DND-41 (cell line): ENCODE measurements around the gene SEC61G.

Source experiments
- ATAC-seq: fragments of 200-7000 bp; cut with Tn5 transposase; 3 replicates; pipeline ENCODE4 v1.9.1; 2021; ENCODE audit warnings: low read depth; ENCODE audit not compliant: insufficient read depth
- DNase-seq: peaks from one replicate; pipeline ENCODE4 v3.0.0-alpha.2; 2020
- H2AFZ ChIP-seq: 2 replicates; pipeline ENCODE4 v1.6.0; 2012; ENCODE audit warnings: low read depth, low read length
- H3K27ac ChIP-seq: 2 replicates; pipeline ENCODE4 v1.5.1; 2012; ENCODE audit warnings: low read length, inconsistent platforms
- H3K27me3 ChIP-seq: fragments of 200-600 bp; sonication (generic); 2 replicates; pipeline ENCODE4 v1.6.0; 2012; ENCODE audit warnings: low read length, mild to moderate bottlenecking, inconsistent platforms; ENCODE audit not compliant: insufficient read depth, poor library complexity
- H3K36me3 ChIP-seq: 2 replicates; pipeline ENCODE4 v1.5.1; 2012; ENCODE audit warnings: low read length, inconsistent platforms; ENCODE audit not compliant: insufficient read depth
- H3K4me1 ChIP-seq: 2 replicates; pipeline ENCODE4 v1.5.1; 2012; ENCODE audit warnings: mild to moderate bottlenecking, low read length; ENCODE audit not compliant: insufficient read depth
- H3K4me2 ChIP-seq: 2 replicates; pipeline ENCODE4 v1.6.0; 2012; ENCODE audit warnings: mild to moderate bottlenecking, moderate library complexity, low read length, inconsistent platforms; ENCODE audit not compliant: insufficient read depth
- H3K4me3 ChIP-seq, 2 experiments: fragments of 200-600 bp in 1 of 2; shearing (Covaris generic) in 1 of 2; 2 replicates each; pipeline ENCODE4 v1.5.1; 2012 to 2016; ENCODE audit warnings: inconsistent platforms in 2 of 2, low read length in 2 of 2, mild to moderate bottlenecking in 2 of 2, low read depth in 1 of 2, moderate library complexity in 1 of 2
- H3K79me2 ChIP-seq: 2 replicates; pipeline ENCODE4 v1.6.0; 2012; ENCODE audit warnings: low read length, inconsistent platforms; ENCODE audit not compliant: insufficient read depth
- H3K9ac ChIP-seq: 2 replicates; pipeline ENCODE4 v1.6.0; 2012; ENCODE audit warnings: low read depth, mild to moderate bottlenecking, inconsistent platforms, low read length, moderate library complexity
- H3K9me3 ChIP-seq: 2 replicates; pipeline ENCODE4 v1.5.1; 2012; ENCODE audit warnings: low read length, moderate library complexity, mild to moderate bottlenecking, inconsistent platforms; ENCODE audit not compliant: insufficient read depth, severe bottlenecking
- H4K20me1 ChIP-seq: 2 replicates; pipeline ENCODE4 v1.6.0; 2012; ENCODE audit warnings: low read length; ENCODE audit not compliant: insufficient read depth
- CTCF ChIP-seq: IDR thresholded peaks from 2 replicates; pipeline ENCODE4 v1.5.1; 2012; ENCODE audit warnings: borderline replicate concordance, low read length, moderate library complexity, mild to moderate bottlenecking; ENCODE audit not compliant: poor library complexity, severe bottlenecking; ENCODE audit errors: extremely low read depth
- EZH2 ChIP-seq: IDR thresholded peaks from 3 replicates; pipeline ENCODE4 v1.6.1; 2012; ENCODE audit warnings: borderline replicate concordance, low read depth, mild to moderate bottlenecking, moderate library complexity, low read length, inconsistent platforms; ENCODE audit not compliant: severe bottlenecking

SEC61G gene

DNA sequence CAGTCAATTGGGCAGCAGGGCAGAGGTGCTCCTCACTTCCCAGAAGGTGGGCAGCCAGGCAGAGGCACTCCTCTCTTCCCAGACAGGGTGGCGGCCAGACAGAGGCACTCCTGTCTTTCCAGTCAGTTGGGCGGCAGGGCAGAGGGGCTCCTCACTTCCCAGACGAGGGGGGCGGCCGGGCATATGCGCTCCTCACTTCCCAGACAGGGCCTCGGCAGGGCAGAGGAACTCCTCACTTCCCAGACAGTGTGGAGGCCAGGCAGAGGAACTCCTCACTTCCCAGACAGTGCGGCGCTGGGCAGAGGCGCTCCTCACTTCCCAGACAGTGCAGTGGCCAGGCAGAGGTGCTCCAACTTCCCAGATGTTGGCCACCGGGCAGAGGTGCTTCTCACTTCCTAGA lies 33.4 kb upstream of the SEC61G start:
- no peak for TF ChIP-seq EZH2
- TF ChIP-seq CTCF, result no peak
- no peaks in the 10 kb centered on the region for H3K27me3 ChIP-seq
- no peaks in the 10 kb centered on the region for H3K36me3 ChIP-seq
- no peaks in the 10 kb centered on the region for H3K9me3 ChIP-seq
- H3K4me2 ChIP-seq, result no peak overlapping the region
- H3K79me2 ChIP-seq, result no peaks in the 10 kb centered on the region
- no peak overlapping the region for H3K9ac ChIP-seq
- no peak overlapping the region for H3K27ac ChIP-seq
- DNase-seq (no peak), ATAC-seq (no peak)
- no peaks in the 10 kb centered on the region for H3K4me1 ChIP-seq
- no peak overlapping the region for H2AFZ ChIP-seq
- H4K20me1 ChIP-seq, result no peaks in the 10 kb centered on the region
- H3K4me3 ChIP-seq, result no peak overlapping the region

- H3K27ac ChIP-seq, result no peak overlapping the region
- H3K4me1 ChIP-seq, result no peaks in the 10 kb centered on the region
- no peak overlapping the region for H3K4me2 ChIP-seq
- ATAC-seq (no peak), DNase-seq (no peak)
- H4K20me1 ChIP-seq, result no peaks in the 10 kb centered on the region
- H3K27me3 ChIP-seq, result no peaks in the 10 kb centered on the region
- H3K9me3 ChIP-seq, result no peaks in the 10 kb centered on the region
- no peak overlapping the region for H2AFZ ChIP-seq
- no peak overlapping the region for H3K9ac ChIP-seq
- no peak overlapping the region for H3K4me3 ChIP-seq
- no peaks in the 10 kb centered on the region for H3K36me3 ChIP-seq
- no peaks in the 10 kb centered on the region for H3K79me2 ChIP-seq
- TF ChIP-seq CTCF, result peak; percentile 27
- TF ChIP-seq EZH2, result no peak
Measured at GRCh38 chr7:54788664-54789063, 29.7 kb upstream of the SEC61G start.

DNA sequence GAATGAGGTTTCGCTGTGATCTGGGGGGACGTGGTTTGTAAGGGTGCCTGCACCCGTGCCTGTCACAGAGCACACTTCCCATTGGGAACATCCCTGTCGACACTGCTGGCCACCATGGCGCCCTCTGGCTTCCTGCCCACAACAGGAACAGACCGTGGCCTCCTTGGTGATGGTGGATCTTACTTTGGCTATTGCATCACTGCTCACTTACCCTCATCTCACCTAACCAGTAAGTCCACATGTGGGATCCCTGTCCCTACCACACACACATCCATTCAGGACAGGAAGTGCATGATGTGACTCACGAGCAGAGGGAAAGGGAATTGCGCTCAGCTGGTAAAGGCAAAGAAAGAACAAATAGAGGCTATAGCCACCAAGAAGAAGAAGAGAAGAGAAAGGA lies 26.2 kb upstream of the SEC61G start:
- Histone ChIP-seq H4K20me1 (no peaks in the 10 kb centered on the region), H3K36me3 (no peaks in the 10 kb centered on the region), H3K4me1 (no peaks in the 10 kb centered on the region), H3K4me2 (no peak overlapping the region), H3K79me2 (no peaks in the 10 kb centered on the region), H3K9me3 (no peaks in the 10 kb centered on the region), H3K9ac (no peak overlapping the region), H3K4me3 (no peak overlapping the region), H3K27ac (no peak overlapping the region), H3K27me3 (no peaks in the 10 kb centered on the region), H2AFZ (no peak overlapping the region)
- TF ChIP-seq EZH2 (no peak), CTCF (no peak)
- ATAC-seq (no peak), DNase-seq (no peak)

DNA sequence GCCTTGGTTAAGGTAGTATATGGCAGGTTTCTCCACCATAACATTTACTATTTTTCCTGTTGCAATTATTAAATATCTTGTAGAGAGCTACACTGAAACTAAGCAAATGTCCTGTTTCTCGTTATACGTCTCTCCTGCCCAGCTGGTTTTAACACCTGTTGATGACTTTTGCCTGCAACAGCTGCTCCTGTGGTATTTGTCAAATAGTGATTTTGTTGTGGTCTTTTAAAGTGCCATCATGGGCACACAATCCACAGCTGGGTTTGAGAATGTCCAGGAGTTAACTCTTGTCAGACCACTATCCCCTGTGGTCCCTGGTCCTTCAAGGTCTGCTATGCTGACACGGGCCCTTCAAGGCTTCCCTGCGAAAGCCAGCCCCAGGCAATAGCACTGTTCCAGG lies 24.9 kb upstream of the SEC61G start:
- no peaks in the 10 kb centered on the region for H3K36me3 ChIP-seq
- no peaks in the 10 kb centered on the region for H3K4me1 ChIP-seq
- DNase-seq (no peak), ATAC-seq (no peak)
- H3K79me2 ChIP-seq, result no peaks in the 10 kb centered on the region
- TF ChIP-seq CTCF, result no peak
- TF ChIP-seq EZH2, result no peak
- H4K20me1 ChIP-seq, result no peaks in the 10 kb centered on the region
- H3K27ac ChIP-seq, result no peak overlapping the region
- H3K4me3 ChIP-seq, result no peak overlapping the region
- no peak overlapping the region for H3K9ac ChIP-seq
- H3K4me2 ChIP-seq, result no peak overlapping the region
- no peaks in the 10 kb centered on the region for H3K27me3 ChIP-seq
- H2AFZ ChIP-seq, result no peak overlapping the region
- no peaks in the 10 kb centered on the region for H3K9me3 ChIP-seq
